K562 (cell line): ENCODE results near the gene GOT1. TPM values are rescaled to one million over a fixed set of nuclear protein-coding genes. Genes with fewer than 3 reads are reported as not detected.

Experiments used
- ATAC-seq: fragments of 200-7000 bp; cut with Tn5 transposase; 3 replicates; pipeline ENCODE4 v1.9.1; 2020; ENCODE audit warnings: moderate library complexity
- BruUV-seq: library from RNA; stranded (reverse); fragments of 400-500 nt; replicated peaks from 2 replicates; lab custom pipeline; 2021; lab: Mats Ljungman, UMichigan
- CTCF ChIA-PET: fragments of 300-600 bp; formaldehyde crosslinking; extraction: SDS; loops from one replicate; lab custom pipeline; 2021; ENCODE audit warnings: low intra/inter-chr PET ratio; lab: Yijun Ruan, JAX
- POLR2A ChIA-PET: fragments of 300-600, 350-650 bp; sonication (Branson Sonifier 250); formaldehyde crosslinking; extraction: SDS; loops from one replicate; lab custom pipeline; 2021; ENCODE audit warnings: antibody characterized with exemption, inconsistent platforms; lab: Yijun Ruan, JAX
- DNase-seq, 4 experiments: peaks; one replicate each; pipeline versions ENCODE4 v3.0.0 to v3.0.0-alpha.2; 2011 to 2018; ENCODE audit warnings: low spot score in 3 of 4, mixed read lengths in 3 of 4; ENCODE audit errors: extremely low read depth in 1 of 4
- FAIRE-seq: peaks from 2 replicates; lab custom pipeline; 2011; peaks lifted over from hg19 to GRCh38; lab: Jason Lieb, UNC
- H2AFZ ChIP-seq: 2 replicates; pipeline ENCODE4 v1.6.0; 2011; ENCODE audit warnings: low read depth, low read length, control low read depth, inconsistent platforms
- H3K27ac ChIP-seq: fragments of 200-600 bp; 3 replicates; pipeline ENCODE4 v1.8.0; 2011; ENCODE audit warnings: low read depth, mild to moderate bottlenecking, control low read depth, inconsistent platforms, low read length, moderate library complexity, mixed read lengths; ENCODE audit errors: extremely low read depth
- H3K27me3 ChIP-seq, 2 experiments: fragments of 300-600 bp in 1 of 2; 2 replicates in 1 of 2; 3 replicates in 1 of 2; pipeline versions ENCODE4 v1.6.0 to v1.8.0; 2011; ENCODE audit warnings: inconsistent platforms in 2 of 2, low read length in 2 of 2, mild to moderate bottlenecking in 1 of 2, mixed read lengths in 1 of 2, moderate library complexity in 1 of 2; ENCODE audit not compliant: control insufficient read depth in 2 of 2, insufficient read depth in 2 of 2
- H3K36me3 ChIP-seq: fragments of 300-600 bp; 3 replicates; pipeline ENCODE4 v1.8.0; 2011; ENCODE audit warnings: mild to moderate bottlenecking, low read length, inconsistent platforms; ENCODE audit not compliant: control insufficient read depth, insufficient read depth
- H3K4me1 ChIP-seq, 2 experiments: fragments of 200-600 bp in 1 of 2; replicated peaks in 1 of 2; 2 replicates in 1 of 2; 3 replicates in 1 of 2; pipeline versions ENCODE4 v1.5.1 to v1.8.0; 2011; ENCODE audit warnings: inconsistent platforms in 2 of 2, low read length in 2 of 2, mild to moderate bottlenecking in 1 of 2, mixed read lengths in 1 of 2, moderate library complexity in 1 of 2; ENCODE audit not compliant: control insufficient read depth in 2 of 2, insufficient read depth in 2 of 2
- H3K4me2 ChIP-seq: 2 replicates; pipeline ENCODE4 v1.6.1; 2011; ENCODE audit warnings: low read length, control low read depth, inconsistent platforms, mixed read lengths; ENCODE audit not compliant: insufficient read depth
- H3K4me3 ChIP-seq: fragments of 200-600 bp; sonication (generic), shearing (Covaris generic); 2 replicates; pipeline ENCODE4 v1.5.1; 2016; ENCODE audit warnings: control low read depth, inconsistent platforms
- H3K79me2 ChIP-seq: fragments of 200-600 bp; 3 replicates; pipeline ENCODE4 v1.8.0; 2011; ENCODE audit warnings: low read length, inconsistent platforms; ENCODE audit not compliant: control insufficient read depth, insufficient read depth
- H3K9ac ChIP-seq, 2 experiments: 2 replicates each; pipeline versions ENCODE4 v1.6.0 to v1.6.1; 2011; ENCODE audit warnings: low read depth in 2 of 2, low read length in 2 of 2, control low read depth in 1 of 2, inconsistent platforms in 1 of 2, mild to moderate bottlenecking in 1 of 2, mixed read lengths in 1 of 2; ENCODE audit not compliant: insufficient read depth in 1 of 2
- H3K9me1 ChIP-seq: one replicate; pipeline ENCODE4 v1.6.0; 2011; ENCODE audit warnings: inconsistent platforms, mild to moderate bottlenecking, low read length, moderate library complexity; ENCODE audit not compliant: control insufficient read depth, insufficient read depth
- H3K9me3 ChIP-seq: replicated peaks from 2 replicates; pipeline ENCODE4 v1.5.1; 2011; ENCODE audit warnings: low read depth, low read length, inconsistent platforms; ENCODE audit not compliant: control insufficient read depth, insufficient read depth
- H4K20me1 ChIP-seq: replicated peaks from 2 replicates; pipeline ENCODE4 v1.6.1; 2011; ENCODE audit warnings: low read length, inconsistent platforms, mixed read lengths; ENCODE audit not compliant: control insufficient read depth, insufficient read depth
- CHD1 ChIP-seq: fragments of 200-600 bp; sonication (generic); IDR thresholded peaks from one replicate; pipeline ENCODE4 v1.6.1; 2012; ENCODE audit warnings: mild to moderate bottlenecking, moderate library complexity, low read length, inconsistent platforms
- ETS2 ChIP-seq: IDR thresholded peaks from 2 replicates; pipeline ENCODE4 v1.6.1; 2016; ENCODE audit warnings: borderline replicate concordance, missing genetic modification characterization, mild to moderate bottlenecking, moderate library complexity, missing compliant biosample characterization; ENCODE audit not compliant: poor library complexity, severe bottlenecking
- NFATC3 ChIP-seq: fragments of 450-650 bp; IDR thresholded peaks from 2 replicates; pipeline ENCODE4 v1.6.1; 2017; ENCODE audit warnings: mild to moderate bottlenecking
- RBM17 ChIP-seq: fragments of 200-400 bp; formaldehyde crosslinking; IDR thresholded peaks from 2 replicates; pipeline ENCODE4 v1.6.1; 2017; ENCODE audit warnings: low read depth, mild to moderate bottlenecking, low read length, borderline replicate concordance
- YBX1 ChIP-seq: fragments of 450-650 bp; IDR thresholded peaks from 2 replicates; pipeline ENCODE4 v1.7.1; 2016; ENCODE audit warnings: mild to moderate bottlenecking
- ZKSCAN8 ChIP-seq: fragments of 200-800 bp; sonication (Bioruptor generic); IDR thresholded peaks from 2 replicates; pipeline ENCODE4 v1.6.1; 2016; ENCODE audit warnings: missing genetic modification characterization, missing compliant biosample characterization
- ZNF253 ChIP-seq: fragments of 250-450 bp; sonication (Bioruptor Pico); conservative IDR thresholded peaks from 2 replicates; pipeline ENCODE4 v1.6.1; 2021; ENCODE audit warnings: mild to moderate bottlenecking
- WGBS: fragments of 100-300 bp; shearing (Covaris generic); methylation state at CpG from one replicate; pipeline ENCODE4 v1.1.6; 2016; ENCODE audit warnings: low coverage, mixed read lengths; ENCODE audit not compliant: insufficient coverage; ENCODE audit errors: missing lambda C conversion rate; 5-methylcytosine and 5-hydroxymethylcytosine counted together
- in situ Hi-C: fragments of 300-500 bp; cut with MboI; formaldehyde crosslinking; loops from 4 replicates; pipeline ENCODE4 v1.15.0; 2018; ENCODE audit warnings: inconsistent platforms, mixed read lengths
- intact Hi-C: fragments of 100-400 bp; cut with micrococcal nuclease; formaldehyde crosslinking; loops from 2 replicates; pipeline ENCODE4 v1.14.2; 2022
- polyA plus RNA-seq, 8 experiments: library from polyadenylated mRNA; depleted of rRNA in 4 of 8; stranded (reverse) in 5 of 8; unstranded in 3 of 8; fragments of >200 nt; fragmentation: Nextera tagmentation in 2 of 8; fragmentation: Illumina TruSeq in 1 of 8; extraction: Ambion mirVana in 2 of 8; extraction: Trizol in 1 of 8; gene quantifications; 2 replicates each; pipeline versions ENCODE4 v1.2.1 to v1.2.3, GENCODE V29; 2011 to 2014; ENCODE audit warnings: inconsistent platforms in 1 of 8, missing spikeins in 1 of 8
- total RNA-seq, 7 experiments: library from RNA; depleted of rRNA in 6 of 7; stranded (reverse); fragments of >200 nt in 6 of 7; fragmentation: Illumina TruSeq in 2 of 7; extraction: Trizol in 2 of 7; gene quantifications; 2 replicates each; pipeline versions ENCODE4 v1.2.1 to v1.2.3, GENCODE V29; 2011 to 2021; ENCODE audit warnings: low replicate concordance in 1 of 7
- TF ChIP-seq, protein P1 (sequence below): fragments of 450-650 bp; formaldehyde crosslinking; IDR thresholded peaks from 2 replicates; pipeline ENCODE4 v1.4.0; 2020; ENCODE audit warnings: mild to moderate bottlenecking, moderate library complexity

The GOT1 gene
- total and polyA plus RNA-seq, 9 of the 15 experiments (the other 6 are each of a cell fraction or from before 2014, with no cell fraction given) = 55.7 to 166 (median 75.4) TPM

DNA sequence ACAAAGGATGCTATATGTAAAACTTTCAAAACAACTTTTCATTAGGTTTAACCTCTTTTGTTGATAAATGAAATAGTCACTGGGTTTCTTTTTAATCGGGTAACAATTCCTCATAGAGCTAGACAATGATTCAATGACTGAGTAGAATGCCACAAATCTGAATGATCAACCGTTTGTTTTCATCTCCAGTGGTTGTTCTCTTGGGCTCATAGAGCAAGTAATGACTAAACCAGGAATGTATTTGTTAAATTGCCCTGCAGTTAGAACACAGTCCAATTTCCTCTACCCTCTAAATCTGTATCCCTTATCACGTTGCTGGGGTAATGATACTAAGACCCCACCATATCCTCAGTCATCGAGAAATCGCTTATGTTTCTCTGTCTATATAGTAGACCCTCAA lies 61.3 kb downstream of the GOT1 start:
- Histone ChIP-seq H3K27me3 (peaks cover 0 to 7% of the 10 kb centered on the region in 2 experiments; a peak in 1 of 5 replicates), H2AFZ (no peak overlapping the region), H3K27ac (no peak overlapping the region), H3K36me3 (no peaks in the 10 kb centered on the region), H3K4me1 (no peaks in the 10 kb centered on the region), H3K4me2 (no peak overlapping the region), H3K9ac (no peak overlapping the region), H3K9me3 (no peaks in the 10 kb centered on the region), H4K20me1 (no peaks in the 10 kb centered on the region), H3K79me2 (no peaks in the 10 kb centered on the region), H3K9me1 (no peaks in the 10 kb centered on the region), H3K4me3 (no peak overlapping the region)
- no peak for ATAC-seq
- no peak for FAIRE-seq
- DNase-seq = no peak
- no TSS peak for BruUV-seq
- intact Hi-C loops = no loop called here
- in situ Hi-C loops = no loop called here
- CTCF ChIA-PET = no interaction called here
- 0% methylated on average over 5 of the region's 5 CpGs for WGBS
- TF ChIP-seq RBM17 (no peak), ZNF253 (CRISPR knock-in tag) (no peak), ETS2 (tag) (no peak), ZKSCAN8 (no peak), NFATC3 (no peak), YBX1 (no peak), CHD1 (no peak)
- TF ChIP-seq, protein P1, sequence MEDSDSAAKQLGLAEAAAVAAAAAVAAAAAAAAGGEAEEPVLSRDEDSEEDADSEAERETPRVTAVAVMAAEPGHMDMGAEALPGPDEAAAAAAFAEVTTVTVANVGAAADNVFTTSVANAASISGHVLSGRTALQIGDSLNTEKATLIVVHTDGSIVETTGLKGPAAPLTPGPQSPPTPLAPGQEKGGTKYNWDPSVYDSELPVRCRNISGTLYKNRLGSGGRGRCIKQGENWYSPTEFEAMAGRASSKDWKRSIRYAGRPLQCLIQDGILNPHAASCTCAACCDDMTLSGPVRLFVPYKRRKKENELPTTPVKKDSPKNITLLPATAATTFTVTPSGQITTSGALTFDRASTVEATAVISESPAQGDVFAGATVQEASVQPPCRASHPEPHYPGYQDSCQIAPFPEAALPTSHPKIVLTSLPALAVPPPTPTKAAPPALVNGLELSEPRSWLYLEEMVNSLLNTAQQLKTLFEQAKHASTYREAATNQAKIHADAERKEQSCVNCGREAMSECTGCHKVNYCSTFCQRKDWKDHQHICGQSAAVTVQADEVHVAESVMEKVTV = no peak
- POLR2A ChIA-PET = no interaction called here
